ENCODE data around the gene MYO18B.

DNA sequence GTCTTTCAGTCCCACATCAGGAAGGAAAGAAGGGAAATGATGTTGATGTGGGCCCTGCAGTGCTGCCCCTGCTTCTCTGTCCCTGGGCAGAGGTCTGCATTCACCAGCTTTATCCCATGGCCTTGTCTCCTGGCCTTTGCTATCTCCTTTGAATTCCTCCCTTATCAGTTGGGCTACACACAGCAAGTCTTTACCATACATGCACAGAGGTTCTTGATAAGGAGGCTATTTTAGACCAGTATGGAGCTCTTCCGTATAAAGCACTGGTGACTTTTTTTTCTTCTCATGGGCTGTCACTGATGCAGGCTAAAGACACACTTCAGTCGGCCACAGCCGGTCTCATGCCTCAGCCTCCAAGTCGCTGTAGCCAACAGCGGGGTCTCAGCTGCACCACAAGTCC, 20.2 kb downstream of the MYO18B start:
- no peak for TF ChIP-seq GABPA (IDR thresholded peaks at IDR 0.05; ENCODE audit: low read depth)
- TF ChIP-seq, protein P1, sequence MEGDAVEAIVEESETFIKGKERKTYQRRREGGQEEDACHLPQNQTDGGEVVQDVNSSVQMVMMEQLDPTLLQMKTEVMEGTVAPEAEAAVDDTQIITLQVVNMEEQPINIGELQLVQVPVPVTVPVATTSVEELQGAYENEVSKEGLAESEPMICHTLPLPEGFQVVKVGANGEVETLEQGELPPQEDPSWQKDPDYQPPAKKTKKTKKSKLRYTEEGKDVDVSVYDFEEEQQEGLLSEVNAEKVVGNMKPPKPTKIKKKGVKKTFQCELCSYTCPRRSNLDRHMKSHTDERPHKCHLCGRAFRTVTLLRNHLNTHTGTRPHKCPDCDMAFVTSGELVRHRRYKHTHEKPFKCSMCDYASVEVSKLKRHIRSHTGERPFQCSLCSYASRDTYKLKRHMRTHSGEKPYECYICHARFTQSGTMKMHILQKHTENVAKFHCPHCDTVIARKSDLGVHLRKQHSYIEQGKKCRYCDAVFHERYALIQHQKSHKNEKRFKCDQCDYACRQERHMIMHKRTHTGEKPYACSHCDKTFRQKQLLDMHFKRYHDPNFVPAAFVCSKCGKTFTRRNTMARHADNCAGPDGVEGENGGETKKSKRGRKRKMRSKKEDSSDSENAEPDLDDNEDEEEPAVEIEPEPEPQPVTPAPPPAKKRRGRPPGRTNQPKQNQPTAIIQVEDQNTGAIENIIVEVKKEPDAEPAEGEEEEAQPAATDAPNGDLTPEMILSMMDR (IDR thresholded peaks at IDR 0.05; ENCODE audit: insufficient read depth, low read length), result no peak
- TF ChIP-seq, protein P2, sequence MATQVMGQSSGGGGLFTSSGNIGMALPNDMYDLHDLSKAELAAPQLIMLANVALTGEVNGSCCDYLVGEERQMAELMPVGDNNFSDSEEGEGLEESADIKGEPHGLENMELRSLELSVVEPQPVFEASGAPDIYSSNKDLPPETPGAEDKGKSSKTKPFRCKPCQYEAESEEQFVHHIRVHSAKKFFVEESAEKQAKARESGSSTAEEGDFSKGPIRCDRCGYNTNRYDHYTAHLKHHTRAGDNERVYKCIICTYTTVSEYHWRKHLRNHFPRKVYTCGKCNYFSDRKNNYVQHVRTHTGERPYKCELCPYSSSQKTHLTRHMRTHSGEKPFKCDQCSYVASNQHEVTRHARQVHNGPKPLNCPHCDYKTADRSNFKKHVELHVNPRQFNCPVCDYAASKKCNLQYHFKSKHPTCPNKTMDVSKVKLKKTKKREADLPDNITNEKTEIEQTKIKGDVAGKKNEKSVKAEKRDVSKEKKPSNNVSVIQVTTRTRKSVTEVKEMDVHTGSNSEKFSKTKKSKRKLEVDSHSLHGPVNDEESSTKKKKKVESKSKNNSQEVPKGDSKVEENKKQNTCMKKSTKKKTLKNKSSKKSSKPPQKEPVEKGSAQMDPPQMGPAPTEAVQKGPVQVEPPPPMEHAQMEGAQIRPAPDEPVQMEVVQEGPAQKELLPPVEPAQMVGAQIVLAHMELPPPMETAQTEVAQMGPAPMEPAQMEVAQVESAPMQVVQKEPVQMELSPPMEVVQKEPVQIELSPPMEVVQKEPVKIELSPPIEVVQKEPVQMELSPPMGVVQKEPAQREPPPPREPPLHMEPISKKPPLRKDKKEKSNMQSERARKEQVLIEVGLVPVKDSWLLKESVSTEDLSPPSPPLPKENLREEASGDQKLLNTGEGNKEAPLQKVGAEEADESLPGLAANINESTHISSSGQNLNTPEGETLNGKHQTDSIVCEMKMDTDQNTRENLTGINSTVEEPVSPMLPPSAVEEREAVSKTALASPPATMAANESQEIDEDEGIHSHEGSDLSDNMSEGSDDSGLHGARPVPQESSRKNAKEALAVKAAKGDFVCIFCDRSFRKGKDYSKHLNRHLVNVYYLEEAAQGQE (IDR thresholded peaks at IDR 0.05; ENCODE audit: insufficient replicate concordance, low read depth), result no peak
